PC-3 (cell line): ENCODE data around the gene TFG.

Experiments
- CTCF ChIP-seq: fragments of 300-600 bp; sonication (generic); conservative IDR thresholded peaks from 2 replicates; pipeline ENCODE4 v1.5.1; 2017; ENCODE audit warnings: antibody characterized with exemption, low read depth, mild to moderate bottlenecking, low read length
- EZH2 ChIP-seq: fragments of 300-600 bp; sonication (generic); IDR thresholded peaks from one replicate; pipeline ENCODE4 v1.6.1; 2017; ENCODE audit warnings: antibody characterized with exemption, mild to moderate bottlenecking, low read length; ENCODE audit not compliant: unreplicated experiment

GRCh38 chr3:100682056-100682853 lies 27.0 kb upstream of the TFG start:
- TF ChIP-seq CTCF (no peak), EZH2 (no peak)
